Measurements from ENCODE around the gene PYY.

PYY gene

DNA sequence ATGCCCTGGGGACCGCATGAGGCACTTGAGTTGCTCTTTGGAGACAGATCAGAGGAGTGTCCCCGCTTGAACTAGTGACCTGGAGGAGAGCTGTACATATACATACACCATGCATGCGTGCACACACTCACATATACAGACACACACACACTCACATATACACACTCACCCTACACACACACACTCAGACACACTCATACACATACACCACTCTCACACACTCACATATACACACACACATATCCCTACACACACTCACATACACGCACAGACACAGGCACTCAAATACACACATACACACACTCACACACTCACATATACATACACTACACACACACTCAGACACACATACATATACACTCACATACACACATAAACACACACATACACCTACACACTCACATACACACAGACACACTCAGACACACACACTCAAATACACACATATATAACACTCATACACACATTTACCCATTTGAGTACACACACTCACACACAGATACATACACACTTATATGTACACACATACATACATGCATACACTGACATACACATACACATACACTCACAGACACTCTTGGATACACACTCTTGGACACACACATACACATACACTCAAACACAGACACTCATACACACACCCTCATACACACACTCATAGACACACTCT, 41.0 kb downstream of the PYY start:
- no peak for DNase-seq

- no peak for DNase-seq
These were observed 41.8 kb downstream of the PYY start for GRCh38 chr17:43911904-43912303.

DNA sequence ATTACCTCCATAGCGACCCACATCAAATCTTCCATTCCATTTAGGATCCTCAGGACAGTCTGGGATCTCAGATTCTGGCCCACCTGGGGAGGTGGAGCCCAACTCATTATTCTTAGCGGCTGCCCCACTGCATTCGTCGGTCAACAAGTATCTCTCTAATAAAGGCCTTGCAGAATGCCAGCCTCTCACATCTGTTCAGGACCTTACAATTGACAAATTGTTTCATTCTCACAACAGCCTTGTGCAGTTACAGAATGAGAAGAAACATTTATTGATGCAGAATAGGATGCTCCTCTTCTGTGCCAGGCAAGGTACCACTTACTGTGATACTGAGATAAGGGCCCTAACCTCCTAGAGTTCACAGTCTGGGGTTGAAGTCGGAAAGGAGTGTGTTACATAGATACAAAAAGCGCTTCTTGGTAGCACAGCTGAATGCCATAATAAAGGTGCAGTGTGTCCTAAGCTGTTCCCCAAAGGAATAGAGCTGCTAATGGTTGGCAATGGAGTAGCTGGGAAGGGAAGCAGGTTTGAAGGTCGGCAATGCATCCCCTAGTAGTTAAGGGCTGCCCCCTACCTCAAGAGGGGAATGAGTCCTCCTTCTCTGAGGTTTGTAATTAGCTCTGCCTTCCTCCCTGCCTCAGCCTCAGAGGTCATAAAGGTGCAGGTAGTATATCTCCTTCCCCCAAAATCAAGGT, 44.1 kb downstream of the PYY start:
- DNase-seq, result no peak

DNA sequence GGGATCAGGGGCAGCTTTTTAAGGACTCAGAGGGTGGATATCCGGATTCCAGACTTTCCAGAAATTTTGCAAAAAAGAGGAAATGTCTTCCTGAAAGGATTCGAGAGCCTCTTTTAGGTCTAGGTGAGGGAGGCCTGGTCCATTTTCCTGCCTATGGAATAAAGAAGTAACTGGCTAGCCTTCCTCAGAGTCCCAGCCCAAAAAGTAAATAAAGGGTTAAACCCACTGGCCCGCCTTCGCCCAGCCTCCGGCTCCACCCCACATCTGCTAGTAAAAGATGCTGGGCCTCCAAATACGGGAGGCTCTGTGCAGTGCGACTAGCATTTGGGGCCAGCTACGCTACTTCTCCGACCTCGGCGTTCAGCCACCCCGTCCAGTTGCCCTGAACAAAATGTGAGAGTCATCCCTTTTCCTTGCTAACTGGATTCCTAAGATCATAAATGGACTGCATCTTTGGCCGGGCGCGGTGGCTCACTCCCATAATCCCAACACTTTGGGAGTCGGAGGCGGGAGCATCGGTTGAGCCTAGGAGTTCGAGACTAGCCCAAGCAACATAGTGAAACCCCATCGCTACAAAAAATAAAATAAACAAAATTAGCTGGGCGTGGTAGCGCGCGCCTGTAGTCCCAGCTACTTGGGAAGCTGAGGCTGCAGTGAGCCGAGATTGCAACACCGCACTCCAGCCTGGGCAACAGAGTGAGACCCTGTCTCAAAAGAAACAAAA, 45.6 kb downstream of the PYY start:
- DNase-seq, result peak; percentile 27

DNA sequence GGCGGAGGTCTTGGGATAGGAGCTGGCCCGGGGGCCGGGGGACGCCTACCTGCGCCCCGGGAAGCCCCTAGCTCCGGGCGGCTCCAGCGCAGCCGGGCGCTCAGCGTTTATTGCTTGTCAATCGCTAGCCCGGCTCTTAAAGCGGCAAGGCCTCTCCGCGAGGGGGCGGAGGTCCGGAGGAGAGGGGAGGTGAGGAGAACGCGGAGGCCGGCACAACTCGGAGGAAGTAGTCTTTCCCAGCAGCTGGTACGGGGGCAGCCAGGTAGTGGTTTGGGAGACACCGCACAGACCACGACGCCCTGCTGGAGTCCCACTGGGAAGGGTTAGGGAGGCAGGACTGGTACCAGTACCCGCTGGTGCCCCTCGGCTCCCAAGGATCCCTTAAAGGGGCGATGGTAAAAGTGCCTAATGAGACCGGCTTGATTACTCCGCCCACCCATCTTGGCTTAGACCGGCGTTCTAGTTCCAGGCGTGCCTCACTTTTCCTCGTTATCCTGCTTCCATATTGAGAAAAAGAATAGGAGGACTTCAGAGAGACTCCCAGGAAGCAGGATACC, 46.2 kb downstream of the PYY start, which contains the start of gene MPP2:
MPP2 (minus strand) TSS at position 112 of the 557 bp plus-strand sequence. CDS start 3,076 bp downstream, outside the sequence.
- peak; percentile 23 for DNase-seq

GRCh38 chr17:43906951-43907424, 46.8 kb downstream of the PYY start:
- DNase-seq, result no peak

GRCh38 chr17:43905985-43906852, 47.5 kb downstream of the PYY start:
- DNase-seq, result no peak

DNA sequence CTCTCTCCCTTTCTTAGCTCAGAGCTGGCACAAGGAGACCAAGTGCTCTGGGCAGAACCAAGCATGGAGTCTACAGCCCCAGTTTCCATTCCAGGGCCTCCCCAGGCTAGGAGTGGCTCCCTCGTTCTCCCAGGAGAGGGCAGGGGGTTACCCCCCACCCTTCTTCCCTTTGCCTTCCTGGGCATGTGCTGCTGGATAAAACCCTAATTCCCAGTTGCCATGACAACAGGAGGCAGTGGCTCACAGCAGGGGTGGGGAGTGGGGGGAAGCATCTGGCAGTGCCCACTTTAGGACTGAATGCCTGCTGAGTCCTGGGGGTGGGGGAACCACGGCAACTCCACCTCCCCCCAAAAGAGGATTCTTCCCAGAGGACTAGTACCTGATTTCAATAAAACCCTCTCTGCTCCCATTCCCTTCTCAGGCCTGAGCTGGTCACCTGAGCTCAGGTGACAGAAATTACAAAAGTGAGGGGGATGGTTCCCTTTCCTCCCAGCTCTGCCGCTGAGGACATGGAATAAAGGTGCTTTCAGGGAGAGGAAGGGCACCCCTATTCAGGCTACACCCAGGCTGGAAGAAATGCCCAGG, 48.2 kb downstream of the PYY start:
- DNase-seq, result no peak

All from activated CD4-positive, alpha-beta T cell treated with anti-CD3 and anti-CD28 coated beads, Interleukin-10, Interleukin-2, amounts not matched to agents 100 ng/mL and 50 ng/mL, durations not matched to agents 16 hours and 8 hours (primary cell).